ACC112 (cell line): ENCODE measurements around the gene SAFB.

Source experiments
- H2AFZ ChIP-seq: fragments of 200-600 bp; sonication (generic); one replicate; pipeline ENCODE4 v1.6.0; 2017; ENCODE audit warnings: antibody characterized with exemption, low read length; ENCODE audit not compliant: unreplicated experiment
- H3K27ac ChIP-seq: fragments of 200-600 bp; sonication (generic); 2 replicates; pipeline ENCODE4 v1.5.1; 2014; ENCODE audit warnings: low read depth, mild to moderate bottlenecking, antibody characterized with exemption, low read length, moderate library complexity
- H3K27me3 ChIP-seq: fragments of 200-600 bp; sonication (generic); 2 replicates; pipeline ENCODE4 v1.6.1; 2014; ENCODE audit warnings: mild to moderate bottlenecking, antibody characterized with exemption, low read length, moderate library complexity, mixed read lengths; ENCODE audit not compliant: insufficient read depth
- H3K36me3 ChIP-seq: fragments of 200-600 bp; sonication (generic); 2 replicates; pipeline ENCODE4 v1.6.1; 2016; ENCODE audit warnings: mild to moderate bottlenecking, antibody characterized with exemption, low read length, moderate library complexity, mixed read lengths; ENCODE audit not compliant: insufficient read depth
- H3K4me1 ChIP-seq: fragments of 200-600 bp; sonication (generic); one replicate; pipeline ENCODE4 v1.6.1; 2016; ENCODE audit warnings: low read length, mixed read lengths; ENCODE audit not compliant: insufficient read depth, unreplicated experiment, control insufficient read depth
- H3K4me3 ChIP-seq: fragments of 200-600 bp; sonication (generic); 2 replicates; pipeline ENCODE4 v1.5.1; 2014; ENCODE audit warnings: mild to moderate bottlenecking, low read depth, low read length
- H3K79me2 ChIP-seq: fragments of 200-600 bp; sonication (generic); one replicate; pipeline ENCODE4 v1.6.0; 2016; ENCODE audit warnings: low read length; ENCODE audit not compliant: control insufficient read depth, unreplicated experiment, insufficient read depth

Gene SAFB

GRCh38 chr19:5587661-5588060 is 35.2 kb upstream of the SAFB start:
- Histone ChIP-seq H3K79me2 (no peaks in the 10 kb centered on the region), H3K27me3 (no peaks in the 10 kb centered on the region), H3K36me3 (no peaks in the 10 kb centered on the region), H2AFZ (no peak overlapping the region), H3K4me1 (no peaks in the 10 kb centered on the region), H3K4me3 (no peak overlapping the region), H3K27ac (no peak overlapping the region)

- no peaks in the 10 kb centered on the region for H3K79me2 ChIP-seq
- H3K27me3 ChIP-seq = no peaks in the 10 kb centered on the region
- H3K36me3 ChIP-seq = no peaks in the 10 kb centered on the region
- H3K27ac ChIP-seq = no peak overlapping the region
- no peak overlapping the region for H3K4me3 ChIP-seq
- no peaks in the 10 kb centered on the region for H3K4me1 ChIP-seq
- no peak overlapping the region for H2AFZ ChIP-seq
Measured at GRCh38 chr19:5588441-5588840, 34.4 kb upstream of the SAFB start.

- H2AFZ ChIP-seq = no peak overlapping the region
- H3K36me3 ChIP-seq = no peaks in the 10 kb centered on the region
- H3K4me3 ChIP-seq = no peak overlapping the region
- no peaks in the 10 kb centered on the region for H3K4me1 ChIP-seq
- H3K79me2 ChIP-seq = no peaks in the 10 kb centered on the region
- no peak overlapping the region for H3K27ac ChIP-seq
- no peaks in the 10 kb centered on the region for H3K27me3 ChIP-seq
Measured at GRCh38 chr19:5588906-5589676, 33.8 kb upstream of the SAFB start.

DNA sequence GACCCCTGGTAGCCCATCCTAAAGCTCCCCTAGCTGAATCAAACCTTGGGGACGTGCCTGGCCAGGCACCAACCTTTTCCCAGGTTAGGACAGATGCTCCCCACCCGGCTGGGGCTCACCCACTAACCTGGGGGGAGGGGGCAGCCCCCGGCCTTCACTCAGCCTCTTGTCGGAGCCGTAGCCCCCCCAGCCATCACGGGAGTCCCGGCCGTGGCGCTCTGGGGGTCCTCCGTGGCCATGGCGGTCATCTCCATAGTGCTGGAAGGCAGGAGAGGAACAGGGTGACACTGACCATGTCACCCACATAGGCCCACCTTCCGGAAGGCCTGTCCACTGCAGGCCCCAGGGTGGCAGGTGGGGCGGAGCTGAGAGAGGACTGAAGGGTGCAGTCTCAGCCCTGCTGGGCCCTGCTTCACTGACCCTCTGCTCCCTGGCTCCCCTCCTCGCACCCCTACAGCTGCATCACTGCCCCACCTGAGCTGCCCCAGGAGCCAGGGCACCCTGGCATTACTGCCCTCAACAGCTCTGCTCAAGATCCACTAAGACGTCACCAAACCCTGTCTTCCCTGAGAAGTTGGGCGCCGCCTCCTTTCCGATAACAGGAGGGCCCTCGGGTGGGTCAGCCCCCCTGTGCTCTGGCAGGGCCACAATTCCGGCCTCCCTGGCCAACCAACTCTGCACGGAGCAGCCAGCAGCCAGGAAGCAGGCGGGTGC is 32.6 kb upstream of the SAFB start:
- no peaks in the 10 kb centered on the region for H3K27me3 ChIP-seq
- no peaks in the 10 kb centered on the region for H3K79me2 ChIP-seq
- no peak overlapping the region for H3K27ac ChIP-seq
- H3K36me3 ChIP-seq = no peaks in the 10 kb centered on the region
- no peak overlapping the region for H3K4me3 ChIP-seq
- H3K4me1 ChIP-seq = no peaks in the 10 kb centered on the region
- no peak overlapping the region for H2AFZ ChIP-seq

DNA sequence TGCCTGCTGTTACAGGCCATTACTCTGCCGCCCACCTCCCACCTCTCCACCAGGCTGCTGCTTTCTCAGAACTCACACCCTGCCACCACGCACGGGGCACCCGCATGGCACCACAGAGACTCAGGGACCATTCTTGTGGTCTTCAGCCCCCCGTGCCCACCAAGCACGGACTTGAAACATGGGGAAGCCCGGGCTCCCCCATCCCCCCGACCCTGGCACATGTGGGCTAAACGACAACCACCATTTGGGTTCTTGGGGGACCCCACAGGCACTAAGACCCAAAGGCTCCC is 32.1 kb upstream of the SAFB start:
- no peaks in the 10 kb centered on the region for H3K36me3 ChIP-seq

GRCh38 chr19:5591476-5591875 is 31.4 kb upstream of the SAFB start:
- no peaks in the 10 kb centered on the region for H3K4me1 ChIP-seq
- no peaks in the 10 kb centered on the region for H3K79me2 ChIP-seq
- H3K36me3 ChIP-seq = no peaks in the 10 kb centered on the region
- H3K4me3 ChIP-seq = no peak overlapping the region
- H3K27me3 ChIP-seq = no peaks in the 10 kb centered on the region
- no peak overlapping the region for H3K27ac ChIP-seq
- no peak overlapping the region for H2AFZ ChIP-seq

More for the DNA sequence above, 32.1 kb upstream of the SAFB start:
- H3K4me3 ChIP-seq = no peak overlapping the region
- no peaks in the 10 kb centered on the region for H3K27me3 ChIP-seq
- no peak overlapping the region for H2AFZ ChIP-seq
- no peaks in the 10 kb centered on the region for H3K4me1 ChIP-seq
- H3K79me2 ChIP-seq = no peaks in the 10 kb centered on the region
- H3K27ac ChIP-seq = no peak overlapping the region

GRCh38 chr19:5592531-5593342 is 30.1 kb upstream of the SAFB start:
- H3K27ac ChIP-seq = no peak overlapping the region
- no peaks in the 10 kb centered on the region for H3K79me2 ChIP-seq
- no peaks in the 10 kb centered on the region for H3K27me3 ChIP-seq
- no peak overlapping the region for H3K4me3 ChIP-seq
- H3K36me3 ChIP-seq = no peaks in the 10 kb centered on the region
- no peak overlapping the region for H2AFZ ChIP-seq
- H3K4me1 ChIP-seq = no peaks in the 10 kb centered on the region

DNA sequence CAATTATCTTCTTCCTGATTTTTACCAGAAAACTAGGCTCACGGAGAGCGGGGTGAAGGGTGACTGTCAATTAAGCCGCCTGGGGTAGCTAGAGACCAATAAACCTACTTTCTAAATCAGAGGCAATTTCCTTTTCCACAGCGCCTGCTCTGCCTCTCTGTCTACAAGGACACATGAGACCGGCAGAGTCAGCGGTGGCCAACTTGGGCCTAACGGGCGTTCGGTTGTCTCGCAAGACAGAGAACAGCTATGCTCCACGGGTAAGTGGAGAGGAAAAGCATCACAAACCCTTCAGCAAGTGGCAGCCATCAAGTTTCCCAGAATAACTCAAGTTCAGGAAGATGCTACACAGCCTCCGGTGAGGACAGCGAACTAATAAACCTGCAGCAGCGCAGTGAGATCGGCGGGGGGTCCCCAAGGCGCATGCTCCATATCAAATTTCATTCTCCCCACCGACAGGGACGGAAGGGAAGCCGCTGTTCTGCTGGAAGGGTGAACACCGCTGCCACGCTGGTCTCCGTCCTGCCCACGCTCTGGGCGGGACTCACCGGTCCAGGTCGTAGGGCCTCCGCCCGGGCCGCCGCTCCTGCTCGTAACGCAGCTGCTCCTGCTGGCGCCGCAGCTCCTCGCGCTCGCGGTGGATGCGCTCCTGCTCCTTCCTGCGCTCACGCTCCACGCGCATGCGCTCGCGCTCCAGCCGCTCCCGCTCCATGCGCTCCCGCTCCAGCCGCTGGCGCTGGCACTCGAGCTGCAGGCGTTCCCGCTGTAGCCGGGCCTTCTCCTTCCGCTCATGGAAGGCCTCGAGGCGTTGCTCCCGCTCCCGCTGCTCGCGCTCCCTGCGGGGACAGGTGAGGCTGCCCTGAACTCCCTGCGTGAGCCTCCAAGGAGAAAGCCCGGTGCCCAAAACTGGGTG is 29.3 kb upstream of the SAFB start:
- no peaks in the 10 kb centered on the region for H3K27me3 ChIP-seq
- H3K27ac ChIP-seq = no peak overlapping the region

GRCh38 chr19:5594521-5594950 is 28.3 kb upstream of the SAFB start:
- H3K79me2 ChIP-seq = no peaks in the 10 kb centered on the region
- H3K36me3 ChIP-seq = peaks cover 4% of the 10 kb centered on the region; the same call in 1 of the 2 replicates
- no peak overlapping the region for H2AFZ ChIP-seq
- H3K4me1 ChIP-seq = no peaks in the 10 kb centered on the region
- H3K27ac ChIP-seq = no peak overlapping the region
- no peak overlapping the region for H3K4me3 ChIP-seq
- no peaks in the 10 kb centered on the region for H3K27me3 ChIP-seq

More for the DNA sequence above, 29.3 kb upstream of the SAFB start:
- H3K4me3 ChIP-seq = no peak overlapping the region
- H3K36me3 ChIP-seq = no peaks in the 10 kb centered on the region
- H3K4me1 ChIP-seq = no peaks in the 10 kb centered on the region
- H2AFZ ChIP-seq = no peak overlapping the region
- no peaks in the 10 kb centered on the region for H3K79me2 ChIP-seq

- Histone ChIP-seq H3K79me2 (no peaks in the 10 kb centered on the region), H3K4me1 (no peaks in the 10 kb centered on the region), H3K27me3 (no peaks in the 10 kb centered on the region), H3K4me3 (no peak overlapping the region), H3K36me3 (peaks cover 10% of the 10 kb centered on the region; the same call in 1 of the 2 replicates), H3K27ac (no peak overlapping the region), H2AFZ (no peak overlapping the region)
Measured at GRCh38 chr19:5595129-5595528, 27.8 kb upstream of the SAFB start.
